Breast epithelium (tissue), 3 donors: ENCODE results near the gene SRC.

Source experiments
- POLR2A ChIP-seq: fragments of 450-650 bp; IDR thresholded peaks from one replicate; pipeline ENCODE4 v1.6.1; 2016; ENCODE audit warnings: antibody characterized with exemption, mild to moderate bottlenecking, moderate library complexity
- POLR2AphosphoS5 ChIP-seq, 3 donors: sonication (generic); formaldehyde crosslinking; IDR thresholded peaks; one replicate each; pipeline ENCODE4 v1.6.1; 2017; ENCODE audit warnings: antibody characterized with exemption in 3 of 3
- TF ChIP-seq, protein P1 (sequence below), 3 donors: fragments of 450-650 bp; IDR thresholded peaks; one replicate each; pipeline ENCODE4 v1.5.1; 2016 to 2017; ENCODE audit warnings: antibody characterized with exemption in 3 of 3, mild to moderate bottlenecking in 3 of 3, moderate library complexity in 3 of 3

DNA sequence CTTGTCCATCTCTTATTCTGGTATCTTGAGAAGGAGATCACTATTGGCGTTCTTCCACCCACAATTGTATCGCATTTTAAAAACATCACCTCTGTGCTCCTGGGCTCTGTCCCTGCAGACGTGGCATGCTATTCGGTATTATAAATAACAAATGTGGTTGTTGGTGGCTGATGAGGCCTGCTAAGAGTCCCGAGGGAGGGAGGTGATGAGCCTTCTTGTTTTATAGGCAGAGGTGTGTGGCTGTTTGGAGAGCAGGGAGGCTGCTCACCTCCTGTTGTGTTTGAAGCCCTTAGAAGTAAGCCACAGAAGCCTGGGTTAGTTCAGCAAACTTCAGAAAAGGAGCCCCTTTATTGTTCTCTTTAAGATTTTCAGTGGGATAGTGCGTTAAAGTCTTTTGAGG is 40.9 kb upstream of the SRC start:
- TF ChIP-seq, protein P1, sequence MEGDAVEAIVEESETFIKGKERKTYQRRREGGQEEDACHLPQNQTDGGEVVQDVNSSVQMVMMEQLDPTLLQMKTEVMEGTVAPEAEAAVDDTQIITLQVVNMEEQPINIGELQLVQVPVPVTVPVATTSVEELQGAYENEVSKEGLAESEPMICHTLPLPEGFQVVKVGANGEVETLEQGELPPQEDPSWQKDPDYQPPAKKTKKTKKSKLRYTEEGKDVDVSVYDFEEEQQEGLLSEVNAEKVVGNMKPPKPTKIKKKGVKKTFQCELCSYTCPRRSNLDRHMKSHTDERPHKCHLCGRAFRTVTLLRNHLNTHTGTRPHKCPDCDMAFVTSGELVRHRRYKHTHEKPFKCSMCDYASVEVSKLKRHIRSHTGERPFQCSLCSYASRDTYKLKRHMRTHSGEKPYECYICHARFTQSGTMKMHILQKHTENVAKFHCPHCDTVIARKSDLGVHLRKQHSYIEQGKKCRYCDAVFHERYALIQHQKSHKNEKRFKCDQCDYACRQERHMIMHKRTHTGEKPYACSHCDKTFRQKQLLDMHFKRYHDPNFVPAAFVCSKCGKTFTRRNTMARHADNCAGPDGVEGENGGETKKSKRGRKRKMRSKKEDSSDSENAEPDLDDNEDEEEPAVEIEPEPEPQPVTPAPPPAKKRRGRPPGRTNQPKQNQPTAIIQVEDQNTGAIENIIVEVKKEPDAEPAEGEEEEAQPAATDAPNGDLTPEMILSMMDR (IDR thresholded peaks at IDR 0.05), result no peak
- no peak for TF ChIP-seq POLR2A
- TF ChIP-seq POLR2AphosphoS5 (IDR thresholded peaks at IDR 0.05), result no peak
